ENCODE results near the gene PLEKHG5.

The PLEKHG5 gene

GRCh38 chr1:6508816-6509189 lies 17.3 kb upstream of the PLEKHG5 start:
- CTCF ChIA-PET = interaction anchor here (0.9 kb wide), 1 partner anchor 25 kb away, joined by 3 read pairs; no protein-coding TSS in a partner anchor
- no peak overlapping the region for H3K4me3 ChIP-seq (ENCODE audit: low read depth, low read length)
- no peak for DNase-seq (ENCODE audit: low read depth, low spot score)
- no peak for TF ChIP-seq CTCF (IDR thresholded peaks at IDR 0.05; ENCODE audit: insufficient read depth, low read length, missing control alignments)
- POLR2A ChIA-PET = no interaction called here

GRCh38 chr1:6508154-6508815 lies 16.8 kb upstream of the PLEKHG5 start:
- no peak overlapping the region for H3K4me3 ChIP-seq (ENCODE audit: low read depth, low read length)
- ChIA-PET POLR2A (no interaction called here), CTCF (interaction anchor here (0.9 to 2.1 kb wide), 3 partner anchors 15 to 24 kb away, joined by 3 to 17 read pairs (median 12); partner anchors contain the start of gene PLEKHG5)
- DNase-seq (ENCODE audit: low read depth, low spot score) = no peak
- no peak for TF ChIP-seq CTCF (IDR thresholded peaks at IDR 0.05; ENCODE audit: insufficient read depth, low read length, missing control alignments)

- TF ChIP-seq CTCF (IDR thresholded peaks at IDR 0.05; ENCODE audit: insufficient read depth, low read length, missing control alignments) = no peak
Measured at GRCh38 chr1:6507461-6507911, 16.0 kb upstream of the PLEKHG5 start.

DNA sequence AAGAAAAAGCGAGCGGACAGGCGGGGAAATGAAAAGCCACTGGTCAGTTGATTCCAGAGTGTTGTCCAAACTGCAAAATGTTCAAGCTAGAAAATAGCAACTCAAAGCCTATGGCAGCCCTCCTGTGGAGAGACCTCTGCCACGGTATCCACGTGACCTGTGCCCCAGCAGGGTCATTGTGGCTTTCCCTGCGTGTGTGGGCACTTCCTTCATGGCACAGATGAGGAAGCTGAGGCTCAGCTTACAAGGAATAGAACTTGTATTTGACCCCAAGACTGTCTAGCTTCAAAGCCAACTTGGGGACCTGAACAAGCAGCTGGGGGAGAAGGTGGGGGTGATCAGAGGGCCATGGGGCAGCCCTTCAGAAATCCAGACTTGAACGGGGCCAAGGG lies 15.6 kb upstream of the PLEKHG5 start:
- CTCF ChIA-PET = interaction anchor here (0.6 to 2.1 kb wide), 7 partner anchors 12 to 139 kb away, joined by 3 to 17 read pairs (median 3); partner anchors contain the start of genes NOL9, PLEKHG5 and TAS1R1
- no peak overlapping the region for H3K4me3 ChIP-seq (ENCODE audit: low read depth, low read length)
- no peak for TF ChIP-seq CTCF (IDR thresholded peaks at IDR 0.05; ENCODE audit: insufficient read depth, low read length, missing control alignments)
- no peak for DNase-seq (ENCODE audit: low read depth, low spot score)
- POLR2A ChIA-PET = no interaction called here

More at GRCh38 chr1:6507461-6507911, 16.0 kb upstream of the PLEKHG5 start:
- no peak overlapping the region for H3K4me3 ChIP-seq (ENCODE audit: low read depth, low read length)
- POLR2A ChIA-PET = no interaction called here
- DNase-seq (ENCODE audit: low read depth, low spot score) = no peak
- CTCF ChIA-PET = interaction anchor here (0.6 to 2.1 kb wide), 6 partner anchors 16 to 139 kb away, joined by 3 to 17 read pairs (median 3); partner anchors contain the start of genes NOL9, PLEKHG5 and TAS1R1

- no peak for DNase-seq (ENCODE audit: low read depth, low spot score)
- ChIA-PET POLR2A (no interaction called here), CTCF (interaction anchor here (0.6 to 2.3 kb wide), 8 partner anchors 11 to 140 kb away, joined by 3 to 17 read pairs (median 3); partner anchors contain the start of genes NOL9, PLEKHG5 and TAS1R1)
- TF ChIP-seq CTCF (IDR thresholded peaks at IDR 0.05; ENCODE audit: insufficient read depth, low read length, missing control alignments) = no peak
- H3K4me3 ChIP-seq (ENCODE audit: low read depth, low read length) = no peak overlapping the region
Measured at GRCh38 chr1:6506210-6507036, 15.0 kb upstream of the PLEKHG5 start.
